ENCODE data around the gene PEG3.

Gene PEG3

GRCh38 chr19:56834564-56835375 is 5.8 kb downstream of the PEG3 start:
- TF ChIP-seq CTCF (IDR thresholded peaks at IDR 0.05; ENCODE audit: low read depth, low read length), result no peak
- DNase-seq (ENCODE audit: extremely low read depth, low read depth), result no peak

- TF ChIP-seq CTCF (IDR thresholded peaks at IDR 0.05; ENCODE audit: low read depth, low read length), result no peak
- DNase-seq (ENCODE audit: extremely low read depth, low read depth), result no peak
Observed at GRCh38 chr19:56832352-56832928, 8.1 kb downstream of the PEG3 start.

GRCh38 chr19:56831255-56831654 is 9.3 kb downstream of the PEG3 start:
- no peak for DNase-seq (ENCODE audit: extremely low read depth, low read depth)
- TF ChIP-seq CTCF (IDR thresholded peaks at IDR 0.05; ENCODE audit: low read depth, low read length), result no peak

- DNase-seq (ENCODE audit: extremely low read depth, low read depth), result no peak
- TF ChIP-seq CTCF (IDR thresholded peaks at IDR 0.05; ENCODE audit: low read depth, low read length), result no peak
Observed at GRCh38 chr19:56829596-56829995, 10.9 kb downstream of the PEG3 start.

- no peak for TF ChIP-seq CTCF (IDR thresholded peaks at IDR 0.05; ENCODE audit: low read depth, low read length)
Observed at GRCh38 chr19:56827708-56828107, 12.8 kb downstream of the PEG3 start.

GRCh38 chr19:56823956-56824355 is 16.6 kb downstream of the PEG3 start:
- no peak for DNase-seq (ENCODE audit: extremely low read depth, low read depth)
- TF ChIP-seq CTCF (IDR thresholded peaks at IDR 0.05; ENCODE audit: low read depth, low read length), result no peak

More at GRCh38 chr19:56827708-56828107, 12.8 kb downstream of the PEG3 start:
- DNase-seq (ENCODE audit: extremely low read depth, low read depth), result no peak

GRCh38 chr19:56823417-56823816 is 17.1 kb downstream of the PEG3 start:
- TF ChIP-seq CTCF (IDR thresholded peaks at IDR 0.05; ENCODE audit: low read depth, low read length), result no peak

More at GRCh38 chr19:56823417-56823816, 17.1 kb downstream of the PEG3 start:
- DNase-seq (ENCODE audit: extremely low read depth, low read depth), result no peak
